ENCODE measurements around the gene CYP4X1. TPM values are rescaled to one million over a fixed set of nuclear protein-coding genes. Genes with fewer than 3 reads are reported as not detected.
A peak's percentile ranks its signal among the peaks of the same experiment; 100 is the strongest.
"Not testable (repeated sequence)": the region's sequence is repeated elsewhere in the genome, so short reads cannot be mapped to it uniquely, and the experiment has no call there.

The CYP4X1 gene
- total RNA-seq: 10 to 100 TPM; 34.7 TPM

- Histone ChIP-seq H3K27ac (peak within 1 kb of the TSS in 1 of 2 donors; percentile 36), H3K36me3 (no peaks in the 10 kb centered on the region), H3K4me1 (replicated peaks) (no peaks in the 10 kb centered on the region), H3K4me3 (peak within 1 kb of the TSS; percentile 25 to 34), H3K27me3 (replicated peaks; ENCODE audit: insufficient read depth) (no peaks in the 10 kb centered on the region), H3K9me3 (no peaks in the 10 kb centered on the region)
- TF ChIP-seq POLR2AphosphoS5 (IDR thresholded peaks at IDR 0.05): no peak
- no peak for TF ChIP-seq POLR2A (IDR thresholded peaks at IDR 0.05)
- no peak for TF ChIP-seq CTCF (IDR thresholded peaks at IDR 0.05)
- 2% methylated on average over 44 of the region's 49 CpGs for WGBS
- peak; percentile 24 for DNase-seq (ENCODE audit: low spot score)
- intact Hi-C loops (cut with DNase I): no loop called here
These were observed at the start of gene CYP4X1 for GRCh38 chr1:47023268-47024140. Gene CYP4X1 (plus strand): TSS chr1:47023669. CDS start chr1:47023818, 149 bp downstream.

- no peak for DNase-seq (ENCODE audit: low spot score)
- H3K4me1 ChIP-seq (replicated peaks): no peaks in the 10 kb centered on the region
- TF ChIP-seq CTCF (IDR thresholded peaks at IDR 0.05): no peak
- no peak for TF ChIP-seq POLR2AphosphoS5 (IDR thresholded peaks at IDR 0.05)
- TF ChIP-seq POLR2A (IDR thresholded peaks at IDR 0.05): no peak
- H3K4me3 ChIP-seq: no peak overlapping the region
- H3K27ac ChIP-seq: no peak overlapping the region
- no peaks in the 10 kb centered on the region for H3K9me3 ChIP-seq
- WGBS: 48% methylated on average over 7 of the region's 7 CpGs
- intact Hi-C loops (cut with DNase I): no loop called here
- H3K27me3 ChIP-seq (replicated peaks; ENCODE audit: insufficient read depth): no peaks in the 10 kb centered on the region
- H3K36me3 ChIP-seq: no peaks in the 10 kb centered on the region
These were observed 40.2 kb upstream of the CYP4X1 start for GRCh38 chr1:46983166-46983829.

- TF ChIP-seq POLR2A (IDR thresholded peaks at IDR 0.05): no peak
- no peak for TF ChIP-seq POLR2AphosphoS5 (IDR thresholded peaks at IDR 0.05)
- no peak for TF ChIP-seq CTCF (IDR thresholded peaks at IDR 0.05)
- no peak for DNase-seq (ENCODE audit: low spot score)
- Histone ChIP-seq H3K27ac (no peak overlapping the region), H3K4me3 (no peak overlapping the region), H3K27me3 (replicated peaks; ENCODE audit: insufficient read depth) (no peaks in the 10 kb centered on the region), H3K4me1 (replicated peaks) (no peaks in the 10 kb centered on the region), H3K9me3 (no peaks in the 10 kb centered on the region), H3K36me3 (no peaks in the 10 kb centered on the region)
- WGBS: 41% methylated on average over 3 of the region's 3 CpGs
- intact Hi-C loops (cut with DNase I): no loop called here
These were observed 39.5 kb upstream of the CYP4X1 start for GRCh38 chr1:46983830-46984586.

GRCh38 chr1:46990541-46990940 is 32.9 kb upstream of the CYP4X1 start:
- H3K36me3 ChIP-seq; H3K4me3 ChIP-seq; H3K27me3 ChIP-seq (replicated peaks; ENCODE audit: insufficient read depth); H3K9me3 ChIP-seq; H3K4me1 ChIP-seq (replicated peaks); H3K27ac ChIP-seq; DNase-seq (ENCODE audit: low spot score); intact Hi-C loops (cut with DNase I): not testable (repeated sequence)
- WGBS: 94% methylated on average over 2 of the region's 2 CpGs
